Activated T-cell treated with anti-CD3 and anti-CD28 coated beads, Interleukin-2, amount 50 U/mL, for 24 hours (primary cell): Measurements from ENCODE around the gene RTN4RL2.

Experiments used
- DNase-seq: peaks from one replicate; pipeline ENCODE4 v3.0.0-alpha.2; 2020
- H3K27ac Mint-ChIP-seq: 2 replicates; pipeline ENCODE4 v1.8.0; 2020; ENCODE audit warnings: mild to moderate bottlenecking, mixed read lengths
- H3K27me3 Mint-ChIP-seq: 2 replicates; pipeline ENCODE4 v1.8.0; 2020; ENCODE audit warnings: mixed read lengths
- H3K36me3 Mint-ChIP-seq: 2 replicates; pipeline ENCODE4 v1.8.0; 2020; ENCODE audit warnings: low read depth, mixed read lengths
- H3K4me1 Mint-ChIP-seq: 2 replicates; pipeline ENCODE4 v1.8.0; 2020; ENCODE audit warnings: low read depth, mixed read lengths
- H3K4me3 Mint-ChIP-seq: 2 replicates; pipeline ENCODE4 v1.8.0; 2020; ENCODE audit warnings: mild to moderate bottlenecking, moderate library complexity, mixed read lengths
- H3K9me3 Mint-ChIP-seq: 2 replicates; pipeline ENCODE4 v1.8.0; 2020; ENCODE audit warnings: mixed read lengths

RTN4RL2 gene

DNA sequence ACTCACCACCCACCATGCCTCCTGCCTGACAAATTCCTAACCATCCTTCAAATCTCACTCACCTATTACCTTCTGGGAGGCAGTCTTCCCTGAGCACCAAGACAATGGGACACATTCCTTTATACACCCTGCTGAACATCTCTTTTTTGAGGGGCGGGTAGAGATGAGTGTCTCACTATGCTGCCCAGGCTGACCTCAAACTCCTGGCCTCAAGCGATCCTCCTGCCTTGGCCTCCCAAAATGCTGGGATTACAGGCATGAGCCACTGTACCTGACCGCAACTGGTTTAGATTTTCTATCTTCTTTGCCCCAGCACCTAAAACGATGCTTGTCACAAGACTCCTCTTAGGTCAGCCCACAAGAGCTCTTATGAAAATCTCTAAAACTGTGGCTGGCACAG, 63.1 kb downstream of the RTN4RL2 start:
- no peaks in the 10 kb centered on the region for H3K27me3 Mint-ChIP-seq
- no peak overlapping the region for H3K4me3 Mint-ChIP-seq
- peaks cover 12% of the 10 kb centered on the region for H3K4me1 Mint-ChIP-seq
- H3K27ac Mint-ChIP-seq: no peak overlapping the region
- H3K9me3 Mint-ChIP-seq: no peaks in the 10 kb centered on the region
- DNase-seq: no peak
- H3K36me3 Mint-ChIP-seq: peaks cover 34% of the 10 kb centered on the region
